ENCODE results near the gene KRT35.

DNA sequence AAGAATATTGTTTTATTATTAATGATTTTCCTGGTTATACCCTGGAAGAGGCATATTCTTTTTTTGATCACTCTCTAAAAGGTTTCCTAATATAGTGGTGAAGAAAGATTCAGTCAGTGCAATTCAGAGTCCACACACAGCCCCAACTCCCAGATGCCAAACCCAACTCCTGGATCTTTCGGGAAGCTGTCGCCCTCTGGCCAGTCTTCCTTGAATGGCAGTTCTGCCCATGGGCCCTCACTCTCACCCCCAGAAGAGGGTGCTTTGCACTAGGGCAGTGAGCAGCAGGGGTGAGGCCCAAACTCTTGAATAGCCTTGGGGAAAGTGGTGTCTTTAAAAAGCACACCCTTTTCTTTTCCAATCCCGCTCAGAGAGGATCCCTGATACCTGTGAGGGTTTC is 24.7 kb downstream of the KRT35 start:
- TF ChIP-seq, protein P1, sequence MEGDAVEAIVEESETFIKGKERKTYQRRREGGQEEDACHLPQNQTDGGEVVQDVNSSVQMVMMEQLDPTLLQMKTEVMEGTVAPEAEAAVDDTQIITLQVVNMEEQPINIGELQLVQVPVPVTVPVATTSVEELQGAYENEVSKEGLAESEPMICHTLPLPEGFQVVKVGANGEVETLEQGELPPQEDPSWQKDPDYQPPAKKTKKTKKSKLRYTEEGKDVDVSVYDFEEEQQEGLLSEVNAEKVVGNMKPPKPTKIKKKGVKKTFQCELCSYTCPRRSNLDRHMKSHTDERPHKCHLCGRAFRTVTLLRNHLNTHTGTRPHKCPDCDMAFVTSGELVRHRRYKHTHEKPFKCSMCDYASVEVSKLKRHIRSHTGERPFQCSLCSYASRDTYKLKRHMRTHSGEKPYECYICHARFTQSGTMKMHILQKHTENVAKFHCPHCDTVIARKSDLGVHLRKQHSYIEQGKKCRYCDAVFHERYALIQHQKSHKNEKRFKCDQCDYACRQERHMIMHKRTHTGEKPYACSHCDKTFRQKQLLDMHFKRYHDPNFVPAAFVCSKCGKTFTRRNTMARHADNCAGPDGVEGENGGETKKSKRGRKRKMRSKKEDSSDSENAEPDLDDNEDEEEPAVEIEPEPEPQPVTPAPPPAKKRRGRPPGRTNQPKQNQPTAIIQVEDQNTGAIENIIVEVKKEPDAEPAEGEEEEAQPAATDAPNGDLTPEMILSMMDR (IDR thresholded peaks at IDR 0.05): no peak
- TF ChIP-seq POLR2AphosphoS5 (IDR thresholded peaks at IDR 0.05) (no peak), POLR2A (IDR thresholded peaks at IDR 0.05) (no peak), EP300 (IDR thresholded peaks at IDR 0.05) (no peak)

All from stomach (tissue), 4 donors.